Measurements from ENCODE around the gene TRIM2.

TRIM2 gene

DNA sequence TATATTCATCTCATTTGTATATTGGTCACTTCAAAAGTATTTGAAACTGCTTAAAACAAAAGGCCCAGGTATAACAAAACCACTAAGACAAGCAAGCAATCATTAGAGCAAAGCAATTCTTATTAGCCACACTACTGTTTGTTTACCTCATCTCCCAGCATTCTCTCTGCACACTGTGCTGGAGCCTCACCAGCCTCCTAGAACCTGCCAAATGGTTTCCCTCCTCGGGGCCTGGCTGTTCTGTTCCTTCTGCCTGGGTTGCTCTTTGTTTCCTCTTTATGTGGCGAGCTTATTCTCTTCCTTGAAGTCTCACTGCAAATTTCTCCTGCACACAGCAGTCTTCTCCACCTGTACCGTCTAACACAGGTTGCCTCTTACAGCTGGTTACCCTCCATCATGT lies 72.7 kb downstream of the TRIM2 start:
- Histone ChIP-seq H3K9me2 (replicated peaks; ENCODE audit: control insufficient read depth, low read length) (no peaks in the 10 kb centered on the region), H3K4me2 (ENCODE audit: low read length) (no peak overlapping the region), H3K36me3 (ENCODE audit: control insufficient read depth, low read length) (no peaks in the 10 kb centered on the region), H3K4me3 (ENCODE audit: low read length) (no peak overlapping the region), H3K79me2 (ENCODE audit: control insufficient read depth, low read length) (no peaks in the 10 kb centered on the region), H3K27me3 (ENCODE audit: control insufficient read depth, low read length) (0 out of 2 replicates have a peak, but pooled peaks cover 2% of the 10 kb centered on the region), H4K20me1 (ENCODE audit: control insufficient read depth, insufficient read depth, low read depth, low read length) (no peaks in the 10 kb centered on the region), H3K27ac (ENCODE audit: low read depth, low read length) (no peak overlapping the region), H3F3A (ENCODE audit: control insufficient read depth, insufficient read depth) (no peaks in the 10 kb centered on the region), H3K9me3 (ENCODE audit: control insufficient read depth, insufficient read depth, low read length) (no peaks in the 10 kb centered on the region), H3K4me1 (ENCODE audit: control insufficient read depth, low read length) (no peaks in the 10 kb centered on the region)
- no peak for TF ChIP-seq EZH2phosphoT487 (IDR thresholded peaks at IDR 0.05; ENCODE audit: borderline replicate concordance, low read length)
- TF ChIP-seq, protein P1, sequence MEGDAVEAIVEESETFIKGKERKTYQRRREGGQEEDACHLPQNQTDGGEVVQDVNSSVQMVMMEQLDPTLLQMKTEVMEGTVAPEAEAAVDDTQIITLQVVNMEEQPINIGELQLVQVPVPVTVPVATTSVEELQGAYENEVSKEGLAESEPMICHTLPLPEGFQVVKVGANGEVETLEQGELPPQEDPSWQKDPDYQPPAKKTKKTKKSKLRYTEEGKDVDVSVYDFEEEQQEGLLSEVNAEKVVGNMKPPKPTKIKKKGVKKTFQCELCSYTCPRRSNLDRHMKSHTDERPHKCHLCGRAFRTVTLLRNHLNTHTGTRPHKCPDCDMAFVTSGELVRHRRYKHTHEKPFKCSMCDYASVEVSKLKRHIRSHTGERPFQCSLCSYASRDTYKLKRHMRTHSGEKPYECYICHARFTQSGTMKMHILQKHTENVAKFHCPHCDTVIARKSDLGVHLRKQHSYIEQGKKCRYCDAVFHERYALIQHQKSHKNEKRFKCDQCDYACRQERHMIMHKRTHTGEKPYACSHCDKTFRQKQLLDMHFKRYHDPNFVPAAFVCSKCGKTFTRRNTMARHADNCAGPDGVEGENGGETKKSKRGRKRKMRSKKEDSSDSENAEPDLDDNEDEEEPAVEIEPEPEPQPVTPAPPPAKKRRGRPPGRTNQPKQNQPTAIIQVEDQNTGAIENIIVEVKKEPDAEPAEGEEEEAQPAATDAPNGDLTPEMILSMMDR (IDR thresholded peaks at IDR 0.05; ENCODE audit: low read depth, low read length, poor library complexity, severe bottlenecking): no peak

DNA sequence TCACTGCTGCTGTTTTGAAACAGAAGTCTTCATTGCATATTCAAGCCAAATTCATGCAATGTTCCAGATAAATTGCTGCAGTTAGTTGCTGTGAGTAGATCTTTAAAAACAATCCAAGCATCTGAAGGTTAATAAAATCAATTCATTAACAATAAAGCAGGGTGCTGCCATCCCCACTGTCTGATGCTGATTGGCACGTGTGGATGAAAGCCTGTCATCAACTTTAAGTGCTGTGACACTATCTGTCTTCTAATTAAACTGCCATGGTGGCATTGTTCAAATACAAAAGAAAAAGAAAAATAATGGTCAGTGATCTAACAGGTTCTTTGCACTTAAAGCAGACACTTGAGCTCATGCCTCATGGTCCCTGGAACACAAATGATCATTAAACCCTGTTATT lies 77.2 kb downstream of the TRIM2 start:
- no peak overlapping the region for H3K4me3 ChIP-seq (ENCODE audit: low read length)
- H3K36me3 ChIP-seq (ENCODE audit: control insufficient read depth, low read length): no peaks in the 10 kb centered on the region
- TF ChIP-seq, protein P1 (IDR thresholded peaks at IDR 0.05; ENCODE audit: low read depth, low read length, poor library complexity, severe bottlenecking): no peak
- no peak for TF ChIP-seq EZH2phosphoT487 (IDR thresholded peaks at IDR 0.05; ENCODE audit: borderline replicate concordance, low read length)

DNA sequence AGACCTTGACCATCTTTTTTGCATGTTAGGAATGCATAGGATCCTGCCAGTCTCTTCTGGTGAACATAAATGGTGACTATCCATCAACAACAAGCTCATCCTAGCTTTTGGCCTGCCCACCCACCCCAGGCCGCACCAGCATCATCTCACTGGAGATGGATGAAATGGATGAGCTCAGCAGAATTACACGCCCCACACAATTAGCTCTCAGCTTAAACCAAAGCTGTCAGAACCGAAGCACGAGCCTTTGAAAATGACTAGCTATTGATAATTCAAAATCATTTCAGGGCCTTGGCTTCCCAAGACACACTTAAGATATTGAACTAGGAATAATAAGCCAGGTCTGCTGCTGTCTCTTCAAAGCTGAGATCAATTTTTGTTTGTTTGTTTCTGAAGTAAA lies 77.8 kb downstream of the TRIM2 start:
- no peak overlapping the region for H3K27ac ChIP-seq (ENCODE audit: low read depth, low read length)
- no peak overlapping the region for H3K4me3 ChIP-seq (ENCODE audit: low read length)
- 0 out of 2 replicates have a peak, but pooled peaks cover 2% of the 10 kb centered on the region for H3K27me3 ChIP-seq (ENCODE audit: control insufficient read depth, low read length)
- H3K4me1 ChIP-seq (ENCODE audit: control insufficient read depth, low read length): no peaks in the 10 kb centered on the region
- no peaks in the 10 kb centered on the region for H4K20me1 ChIP-seq (ENCODE audit: control insufficient read depth, insufficient read depth, low read depth, low read length)
- H3K9me3 ChIP-seq (ENCODE audit: control insufficient read depth, insufficient read depth, low read length): no peaks in the 10 kb centered on the region
- H3K79me2 ChIP-seq (ENCODE audit: control insufficient read depth, low read length): no peaks in the 10 kb centered on the region
- no peak overlapping the region for H3K4me2 ChIP-seq (ENCODE audit: low read length)
- H3K36me3 ChIP-seq (ENCODE audit: control insufficient read depth, low read length): no peaks in the 10 kb centered on the region
- TF ChIP-seq, protein P1 (IDR thresholded peaks at IDR 0.05; ENCODE audit: low read depth, low read length, poor library complexity, severe bottlenecking): no peak
- no peak for TF ChIP-seq EZH2phosphoT487 (IDR thresholded peaks at IDR 0.05; ENCODE audit: borderline replicate concordance, low read length)
- H3F3A ChIP-seq (ENCODE audit: control insufficient read depth, insufficient read depth): no peaks in the 10 kb centered on the region
- H3K9me2 ChIP-seq (replicated peaks; ENCODE audit: control insufficient read depth, low read length): no peaks in the 10 kb centered on the region

More for the DNA sequence above, 77.2 kb downstream of the TRIM2 start:
- Histone ChIP-seq H4K20me1 (ENCODE audit: control insufficient read depth, insufficient read depth, low read depth, low read length) (no peaks in the 10 kb centered on the region), H3K4me1 (ENCODE audit: control insufficient read depth, low read length) (no peaks in the 10 kb centered on the region), H3F3A (ENCODE audit: control insufficient read depth, insufficient read depth) (no peaks in the 10 kb centered on the region), H3K4me2 (ENCODE audit: low read length) (no peak overlapping the region), H3K9me2 (replicated peaks; ENCODE audit: control insufficient read depth, low read length) (no peaks in the 10 kb centered on the region), H3K79me2 (ENCODE audit: control insufficient read depth, low read length) (no peaks in the 10 kb centered on the region), H3K27me3 (ENCODE audit: control insufficient read depth, low read length) (0 out of 2 replicates have a peak, but pooled peaks cover 2% of the 10 kb centered on the region), H3K9me3 (ENCODE audit: control insufficient read depth, insufficient read depth, low read length) (no peaks in the 10 kb centered on the region), H3K27ac (ENCODE audit: low read depth, low read length) (no peak overlapping the region)

All from DOHH2 (cell line).